Measurements from ENCODE around the gene C20orf202. TPM values are rescaled to one million over a fixed set of nuclear protein-coding genes. Genes with fewer than 3 reads are reported as not detected.

C20orf202 gene
- polyA plus RNA-seq, 2 of the 4 experiments (the other 2 are of a cell fraction) = 0.12 TPM; not detected in 1

- ChIA-PET POLR2A (no interaction called here), CTCF (interaction anchor here (0.6 kb wide), 1 partner anchor 22 kb away, joined by 3 read pairs; no protein-coding TSS in a partner anchor)
- Histone ChIP-seq H3K27ac (no peak overlapping the region), H3K4me2 (no peak overlapping the region), H3K9me3 (peaks cover 11% of the 10 kb centered on the region), H3K4me1 (no peaks in the 10 kb centered on the region), H3K4me3 (no peak overlapping the region)
- DNase-seq (ENCODE audit: low read depth in 1 of 2, low spot score in 1 of 2) (no peak), ATAC-seq (no peak; a peak in 1 of 6 replicates), FAIRE-seq (no peak)
- WGBS (ENCODE audit: missing lambda C conversion rate) = 77% methylated on average over 3 of the region's 3 CpGs
- no peak for TF ChIP-seq JUNB (IDR thresholded peaks at IDR 0.05)
- TF ChIP-seq CEBPB (IDR thresholded peaks at IDR 0.05) = no peak
- no peak for TF ChIP-seq CBX2 (IDR thresholded peaks at IDR 0.05; ENCODE audit: borderline replicate concordance, low read depth)
- TF ChIP-seq HOXA7 (CRISPR knock-in tag; IDR thresholded peaks at IDR 0.05) = no peak
- no peak for TF ChIP-seq CHD4 (IDR thresholded peaks at IDR 0.05; ENCODE audit: borderline replicate concordance)
- no peak for TF ChIP-seq NFE2L2 (conservative IDR thresholded peaks at IDR 0.05; ENCODE audit: low read length)
- no peak for TF ChIP-seq RARB (CRISPR knock-in tag; IDR thresholded peaks at IDR 0.05)
- no peak for TF ChIP-seq MAX (IDR thresholded peaks at IDR 0.05)
- TF ChIP-seq USF2 (IDR thresholded peaks at IDR 0.05) = no peak
- no peak for TF ChIP-seq CTCF (IDR thresholded peaks at IDR 0.05)
Observed at GRCh38 chr20:1252416-1252815, 49.2 kb downstream of the C20orf202 start.

GRCh38 chr20:1254254-1254653, 51.0 kb downstream of the C20orf202 start:
- FAIRE-seq = no peak
- no peak overlapping the region for H3K4me3 ChIP-seq
- H3K9me3 ChIP-seq = peaks cover 11% of the 10 kb centered on the region
- CTCF ChIA-PET = interaction anchor here (0.7 to 0.8 kb wide), 3 partner anchors 42 to 591 kb away, joined by 3 read pairs; no protein-coding TSS in a partner anchor
- H3K27ac ChIP-seq = no peak overlapping the region
- no peak for TF ChIP-seq JUN (IDR thresholded peaks at IDR 0.05)
- TF ChIP-seq KDM5A (IDR thresholded peaks at IDR 0.05) = no peak
- TF ChIP-seq TFCP2L1 (CRISPR knock-in tag; IDR thresholded peaks at IDR 0.05) = no peak
- TF ChIP-seq FOXS1 (CRISPR knock-in tag; IDR thresholded peaks at IDR 0.05) = no peak
- TF ChIP-seq RFX5 (IDR thresholded peaks at IDR 0.05) = no peak
- no peak for TF ChIP-seq HOXB13 (CRISPR knock-in tag; IDR thresholded peaks at IDR 0.05; ENCODE audit: low read depth)
- no peak for TF ChIP-seq BHLHE40 (IDR thresholded peaks at IDR 0.05; ENCODE audit: low read depth, low read length)
- no peak for TF ChIP-seq E2F6 (IDR thresholded peaks at IDR 0.05; ENCODE audit: borderline replicate concordance, low read depth)
- TF ChIP-seq CTCF (IDR thresholded peaks at IDR 0.05) = no peak
- no peak for TF ChIP-seq MAFK (IDR thresholded peaks at IDR 0.05; ENCODE audit: partially characterized antibody)
- TF ChIP-seq REST (IDR thresholded peaks at IDR 0.05) = no peak
- TF ChIP-seq KDM1A (IDR thresholded peaks at IDR 0.05; ENCODE audit: low read depth) = no peak
- no peak for TF ChIP-seq USF2 (IDR thresholded peaks at IDR 0.05)
- no peak for TF ChIP-seq MAZ (IDR thresholded peaks at IDR 0.05; ENCODE audit: borderline replicate concordance, low read depth, low read length)
- TF ChIP-seq HEYL (CRISPR knock-in tag; IDR thresholded peaks at IDR 0.05) = no peak
- no peaks in the 10 kb centered on the region for H3K4me1 ChIP-seq
- ATAC-seq = no peak
- 49% methylated on average over 2 of the region's 2 CpGs for WGBS (ENCODE audit: missing lambda C conversion rate)
- POLR2A ChIA-PET = no interaction called here
- DNase-seq (ENCODE audit: low read depth in 1 of 2, low spot score in 1 of 2) = no peak
- no peak overlapping the region for H3K4me2 ChIP-seq

All from A549 (cell line).